Measurements from ENCODE around the gene NPAS3.

Gene NPAS3

DNA sequence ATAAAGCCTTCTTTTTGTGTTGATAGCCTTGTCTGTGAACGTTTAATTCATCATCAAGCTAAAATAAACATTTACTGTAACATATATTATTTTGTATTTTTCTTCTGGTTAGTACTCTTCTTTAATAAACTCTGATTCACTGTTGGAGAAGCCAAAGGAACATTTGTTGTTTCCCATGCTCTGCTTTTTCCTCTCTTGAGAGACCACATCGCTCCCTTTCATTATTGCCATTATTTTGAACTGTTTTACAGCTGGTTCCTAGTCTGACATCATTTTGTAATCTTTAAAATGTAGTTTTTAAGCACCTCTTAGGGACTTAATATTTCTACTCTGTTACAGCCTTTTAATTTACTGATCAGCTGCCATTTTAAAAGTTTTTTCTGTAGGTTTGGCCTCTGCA lies 301.8 kb downstream of the NPAS3 start:
- Histone ChIP-seq H3K4me3 (ENCODE audit: low read depth, low read length) (no peak overlapping the region), H3K27ac (ENCODE audit: extremely low read depth, low read depth, low read length) (no peak overlapping the region), H3K4me1 (ENCODE audit: control insufficient read depth, insufficient read depth, low read length) (no peaks in the 10 kb centered on the region), H3K9me3 (ENCODE audit: control insufficient read depth, insufficient read depth, low read depth, low read length) (no peaks in the 10 kb centered on the region), H3K36me3 (ENCODE audit: control insufficient read depth in 2 of 2, insufficient read depth in 1 of 2, low read length in 2 of 2) (no peaks in the 10 kb centered on the region)
- ChIA-PET CTCF (interaction anchor here (0.6 to 0.7 kb wide), 2 partner anchors 92 to 740 kb away, joined by 3 to 6 read pairs; no protein-coding TSS in a partner anchor), POLR2A (no interaction called here)
- TF ChIP-seq ZBTB1 (tag by site-specific recombination; IDR thresholded peaks at IDR 0.05), result no peak
- TF ChIP-seq ZNF366 (tag by site-specific recombination; conservative IDR thresholded peaks at IDR 0.05), result no peak
- no peak for TF ChIP-seq ZNF555 (tag by site-specific recombination; conservative IDR thresholded peaks at IDR 0.05)
- TF ChIP-seq, protein P1, sequence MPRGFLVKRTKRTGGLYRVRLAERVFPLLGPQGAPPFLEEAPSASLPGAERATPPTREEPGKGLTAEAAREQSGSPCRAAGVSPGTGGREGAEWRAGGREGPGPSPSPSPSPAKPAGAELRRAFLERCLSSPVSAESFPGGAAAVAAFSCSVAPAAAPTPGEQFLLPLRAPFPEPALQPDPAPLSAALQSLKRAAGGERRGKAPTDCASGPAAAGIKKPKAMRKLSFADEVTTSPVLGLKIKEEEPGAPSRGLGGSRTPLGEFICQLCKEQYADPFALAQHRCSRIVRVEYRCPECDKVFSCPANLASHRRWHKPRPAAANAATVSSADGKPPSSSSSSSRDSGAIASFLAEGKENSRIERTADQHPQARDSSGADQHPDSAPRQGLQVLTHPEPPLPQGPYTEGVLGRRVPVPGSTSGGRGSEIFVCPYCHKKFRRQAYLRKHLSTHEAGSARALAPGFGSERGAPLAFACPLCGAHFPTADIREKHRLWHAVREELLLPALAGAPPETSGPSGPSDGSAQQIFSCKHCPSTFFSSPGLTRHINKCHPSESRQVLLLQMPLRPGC (tag by site-specific recombination; IDR thresholded peaks at IDR 0.05), result no peak
- no peak for TF ChIP-seq ZNF324 (tag by site-specific recombination; IDR thresholded peaks at IDR 0.05)
- TF ChIP-seq ZNF223 (tag by site-specific recombination; IDR thresholded peaks at IDR 0.05), result no peak
- TF ChIP-seq ZNF121 (tag by site-specific recombination; IDR thresholded peaks at IDR 0.05), result no peak
- TF ChIP-seq, protein P2, sequence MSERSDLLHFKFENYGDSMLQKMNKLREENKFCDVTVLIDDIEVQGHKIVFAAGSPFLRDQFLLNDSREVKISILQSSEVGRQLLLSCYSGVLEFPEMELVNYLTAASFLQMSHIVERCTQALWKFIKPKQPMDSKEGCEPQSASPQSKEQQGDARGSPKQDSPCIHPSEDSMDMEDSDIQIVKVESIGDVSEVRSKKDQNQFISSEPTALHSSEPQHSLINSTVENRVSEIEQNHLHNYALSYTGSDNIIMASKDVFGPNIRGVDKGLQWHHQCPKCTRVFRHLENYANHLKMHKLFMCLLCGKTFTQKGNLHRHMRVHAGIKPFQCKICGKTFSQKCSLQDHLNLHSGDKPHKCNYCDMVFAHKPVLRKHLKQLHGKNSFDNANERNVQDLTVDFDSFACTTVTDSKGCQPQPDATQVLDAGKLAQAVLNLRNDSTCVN (tag by site-specific recombination; optimal IDR thresholded peaks at IDR 0.05), result no peak
- no peak for TF ChIP-seq ZNF777 (tag by site-specific recombination; IDR thresholded peaks at IDR 0.05; ENCODE audit: borderline replicate concordance)
- no peak for TF ChIP-seq FEZF1 (tag by site-specific recombination; IDR thresholded peaks at IDR 0.05)

DNA sequence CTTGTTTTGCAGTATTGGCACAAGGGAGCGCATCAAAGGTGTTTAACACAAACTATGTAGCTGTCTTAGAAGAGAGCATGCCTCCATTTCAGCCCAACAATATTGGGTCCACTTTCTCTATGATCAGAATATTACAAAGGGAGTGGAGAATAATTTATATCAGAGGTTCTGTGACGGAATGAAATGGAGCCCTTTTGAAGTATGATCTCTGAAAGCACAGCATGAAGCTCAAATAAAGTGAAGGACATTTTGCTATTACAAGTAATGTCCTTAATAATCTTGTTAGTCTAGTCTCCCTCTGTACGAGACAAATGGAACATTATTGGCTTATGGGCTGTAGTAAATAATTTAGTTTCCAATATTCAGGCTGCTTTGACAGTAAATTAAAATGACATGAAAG lies 302.7 kb downstream of the NPAS3 start:
- Histone ChIP-seq H3K9me3 (ENCODE audit: control insufficient read depth, insufficient read depth, low read depth, low read length) (no peaks in the 10 kb centered on the region), H3K36me3 (ENCODE audit: control insufficient read depth in 2 of 2, insufficient read depth in 1 of 2, low read length in 2 of 2) (no peaks in the 10 kb centered on the region), H3K4me1 (ENCODE audit: control insufficient read depth, insufficient read depth, low read length) (no peaks in the 10 kb centered on the region), H3K27ac (ENCODE audit: extremely low read depth, low read depth, low read length) (no peak overlapping the region), H3K4me3 (ENCODE audit: low read depth, low read length) (no peak overlapping the region)
- TF ChIP-seq, protein P2 (tag by site-specific recombination; optimal IDR thresholded peaks at IDR 0.05), result no peak
- TF ChIP-seq ZSCAN30 (tag by site-specific recombination; IDR thresholded peaks at IDR 0.05), result no peak
- ChIA-PET CTCF (interaction anchor here (0.7 to 1.0 kb wide), 2 partner anchors 22 to 741 kb away, joined by 4 to 6 read pairs; no protein-coding TSS in a partner anchor), POLR2A (no interaction called here)

DNA sequence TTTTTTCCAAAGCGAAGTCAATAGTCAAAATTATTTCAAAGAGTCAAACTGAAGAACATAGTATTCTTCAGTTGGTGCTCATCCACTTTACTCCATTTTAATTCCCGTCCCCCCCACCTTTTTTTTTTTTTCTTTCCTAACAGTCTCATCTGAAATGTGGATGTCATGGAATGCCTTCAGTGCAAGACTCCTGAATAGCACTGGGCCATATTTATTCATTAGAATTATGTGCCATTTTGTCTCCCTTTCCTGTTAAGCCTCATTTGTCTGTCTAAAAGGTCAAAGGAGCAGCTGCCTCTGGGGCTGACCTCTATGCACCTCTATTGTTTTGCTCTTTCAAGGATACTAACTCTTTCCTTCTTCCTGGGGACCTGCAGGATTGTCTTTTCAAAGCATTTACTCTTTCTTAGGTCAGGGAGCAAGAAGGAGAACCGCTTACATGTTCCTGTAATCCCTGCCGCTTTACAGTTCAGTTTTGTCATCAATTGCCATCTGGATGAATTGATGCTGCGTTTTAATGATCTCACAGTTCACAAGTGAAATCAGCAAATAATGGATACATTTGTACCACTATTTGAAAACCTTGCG lies 310.6 kb downstream of the NPAS3 start:
- H3K27ac ChIP-seq (ENCODE audit: extremely low read depth, low read depth, low read length), result no peak overlapping the region
- CTCF ChIA-PET, result no interaction called here
- H3K4me3 ChIP-seq (ENCODE audit: low read depth, low read length), result no peak overlapping the region
- no peaks in the 10 kb centered on the region for H3K36me3 ChIP-seq (ENCODE audit: control insufficient read depth in 2 of 2, insufficient read depth in 1 of 2, low read length in 2 of 2)
- TF ChIP-seq ZNF510 (tag by site-specific recombination; IDR thresholded peaks at IDR 0.05; ENCODE audit: insufficient replicate concordance) (no peak), KLF10 (tag by site-specific recombination; IDR thresholded peaks at IDR 0.05) (no peak), ZNF544 (tag by site-specific recombination; IDR thresholded peaks at IDR 0.05) (no peak), ZNF660 (tag by site-specific recombination; IDR thresholded peaks at IDR 0.05) (no peak), ZNF138 (tag by site-specific recombination; IDR thresholded peaks at IDR 0.05; ENCODE audit: borderline replicate concordance) (no peak), ZNF311 (tag by site-specific recombination; IDR thresholded peaks at IDR 0.05; ENCODE audit: borderline replicate concordance) (no peak)
- TF ChIP-seq, protein P1 (tag by site-specific recombination; IDR thresholded peaks at IDR 0.05), result no peak
- 0 out of 2 replicates have a peak, but pooled peaks cover 3% of the 10 kb centered on the region for H3K4me1 ChIP-seq (ENCODE audit: control insufficient read depth, insufficient read depth, low read length)
- H3K9me3 ChIP-seq (ENCODE audit: control insufficient read depth, insufficient read depth, low read depth, low read length), result no peaks in the 10 kb centered on the region
- POLR2A ChIA-PET, result no interaction called here
